HG03469 (cell line): ENCODE measurements around the gene GSTO1.
"Not testable (repeated sequence)": the region's sequence is repeated elsewhere in the genome, so short reads cannot be mapped to it uniquely, and the experiment has no call there.

ENCODE experiments used
- ATAC-seq: cut with Tn5 transposase; IDR thresholded peaks from one replicate; pipeline ENCODE4 v1.9.1; 2021; ENCODE audit warnings: mild to moderate bottlenecking, moderate library complexity, moderate number of reproducible peaks; ENCODE audit not compliant: unreplicated experiment

Gene GSTO1

DNA sequence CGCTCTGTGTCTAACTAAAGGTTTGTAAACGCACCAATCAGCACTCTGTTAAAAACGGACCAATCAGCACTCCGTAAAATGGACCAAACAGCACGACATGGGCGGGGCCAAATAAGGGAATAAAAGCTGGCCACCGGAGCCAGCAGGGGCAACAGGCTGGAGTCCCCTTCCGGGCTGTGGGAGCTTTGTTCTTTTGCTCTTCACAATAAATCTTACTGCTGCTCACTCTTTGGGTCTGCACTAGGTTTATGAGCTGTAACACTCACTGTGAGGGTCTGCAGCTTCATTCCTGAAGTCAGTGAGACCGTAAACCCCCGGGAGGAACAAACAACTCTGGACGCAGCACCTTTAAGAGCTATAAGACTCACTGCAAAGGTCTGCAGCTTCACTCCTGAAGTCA is 5.8 kb upstream of the GSTO1 start:
- ATAC-seq: not testable (repeated sequence)

DNA sequence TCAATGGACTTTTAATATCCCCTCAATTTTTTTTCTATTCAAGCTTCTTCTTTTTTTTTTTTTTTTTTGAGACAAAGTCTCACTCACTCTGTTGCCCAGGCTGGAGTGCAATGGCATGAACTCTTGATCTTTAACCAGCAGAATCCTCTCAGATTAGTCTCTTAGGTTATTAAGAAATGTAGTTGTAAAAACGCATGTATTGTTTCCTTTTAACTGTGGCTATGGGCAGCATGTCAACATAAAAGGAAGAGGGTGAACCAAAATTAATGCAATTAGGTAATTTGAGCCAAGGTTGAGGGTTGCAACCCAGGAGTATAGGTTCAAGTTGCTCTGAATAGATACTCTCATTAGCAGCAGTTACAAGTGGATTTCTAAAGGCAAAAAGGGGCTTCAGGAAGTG is 4.3 kb upstream of the GSTO1 start:
- no peak for ATAC-seq

DNA sequence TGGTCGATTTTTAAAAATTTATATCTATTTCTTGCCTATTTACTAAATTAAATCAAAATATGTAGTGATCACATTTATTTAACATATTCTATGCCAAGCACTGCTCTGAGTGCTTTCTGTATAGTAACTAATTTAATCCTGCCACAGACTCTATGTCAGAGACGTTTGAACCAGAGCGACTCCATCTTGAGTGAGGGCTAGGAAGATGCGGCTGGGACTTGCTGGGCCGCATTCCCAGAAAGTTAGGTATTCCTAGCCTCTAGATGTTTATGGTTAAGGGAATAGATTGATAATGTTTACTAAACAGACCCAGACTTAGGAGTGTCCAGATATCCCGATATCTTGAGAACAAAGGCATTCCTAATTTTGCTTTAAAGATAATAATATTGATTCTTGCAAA is 3.2 kb upstream of the GSTO1 start:
- ATAC-seq: no peak

DNA sequence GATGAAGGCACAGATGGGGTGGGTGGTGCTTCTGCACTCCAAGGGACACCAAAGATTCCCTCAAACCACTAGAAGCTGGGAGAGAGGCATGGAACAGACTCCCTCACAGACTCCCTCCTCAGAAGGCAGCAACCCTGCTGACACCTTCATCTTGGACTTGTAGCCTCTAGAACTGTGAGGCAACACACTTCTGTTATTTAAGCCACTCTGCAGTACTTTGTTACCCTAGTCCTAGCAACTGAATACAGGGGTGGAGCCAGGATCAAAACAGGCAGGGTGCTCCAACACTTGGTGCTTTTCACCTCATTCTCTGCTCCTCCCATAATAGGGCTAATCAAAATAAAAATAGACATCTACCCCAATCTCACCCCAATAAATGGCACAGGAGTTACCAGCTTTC is 2.3 kb upstream of the GSTO1 start:
- ATAC-seq: no peak

DNA sequence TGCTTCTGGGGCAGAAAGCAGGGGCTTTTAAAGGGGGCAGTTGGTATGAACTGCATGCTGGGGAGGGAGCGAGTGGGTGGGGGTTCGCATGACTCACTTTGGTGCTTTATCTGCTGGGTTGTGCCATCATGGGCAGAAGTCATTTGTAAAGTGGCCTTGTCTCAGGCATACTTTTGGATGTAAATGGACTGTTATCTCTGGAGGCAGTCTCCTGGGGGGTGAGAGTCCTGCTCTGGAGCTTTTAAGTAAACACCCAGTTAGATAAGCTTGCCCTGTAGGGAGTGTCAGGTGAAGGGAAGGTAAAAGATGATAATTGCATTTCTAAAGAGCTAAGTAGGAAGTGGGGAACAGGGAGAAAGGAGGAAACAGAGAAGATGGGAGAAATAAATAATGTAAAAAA is 1.6 kb upstream of the GSTO1 start:
- ATAC-seq: no peak

DNA sequence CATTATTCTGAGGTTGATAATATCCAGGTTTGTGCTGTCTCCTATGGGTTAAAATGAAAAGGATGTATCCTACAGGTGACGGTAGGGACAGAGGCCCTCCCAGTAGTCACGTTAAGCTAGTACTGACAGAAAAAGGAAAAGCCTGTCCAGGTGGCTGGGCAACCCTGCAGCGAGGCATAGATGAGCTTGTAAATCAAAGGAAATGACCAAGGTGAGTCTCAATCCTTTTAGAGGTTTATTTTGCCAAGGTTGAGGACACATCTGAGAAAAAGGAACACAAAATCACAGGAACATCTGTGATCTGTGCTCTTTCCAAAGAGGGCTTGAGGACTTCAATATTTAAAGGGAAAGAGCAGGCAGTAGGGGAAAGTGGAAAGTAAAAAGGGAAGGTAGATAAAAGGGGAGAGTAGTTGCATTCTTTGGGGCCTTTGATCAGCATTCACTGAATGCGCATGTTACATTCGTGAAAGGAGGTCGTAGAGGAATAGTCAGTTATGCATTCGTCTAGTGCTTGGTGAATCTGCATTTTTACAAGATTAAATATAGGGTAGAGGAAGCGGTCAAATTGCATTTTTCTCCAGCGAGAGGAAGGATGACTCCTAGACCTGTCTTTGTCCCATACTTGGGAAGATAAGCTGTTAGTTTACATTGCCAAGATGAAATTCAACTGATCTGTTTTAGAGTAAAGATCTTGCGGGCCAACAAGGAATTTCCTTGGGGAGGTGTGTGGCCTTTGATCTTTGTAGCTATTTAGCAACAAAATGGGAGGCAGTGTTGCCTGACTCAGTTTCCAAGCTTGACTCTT is 884 bp upstream of the GSTO1 start:
- no peak for ATAC-seq

DNA sequence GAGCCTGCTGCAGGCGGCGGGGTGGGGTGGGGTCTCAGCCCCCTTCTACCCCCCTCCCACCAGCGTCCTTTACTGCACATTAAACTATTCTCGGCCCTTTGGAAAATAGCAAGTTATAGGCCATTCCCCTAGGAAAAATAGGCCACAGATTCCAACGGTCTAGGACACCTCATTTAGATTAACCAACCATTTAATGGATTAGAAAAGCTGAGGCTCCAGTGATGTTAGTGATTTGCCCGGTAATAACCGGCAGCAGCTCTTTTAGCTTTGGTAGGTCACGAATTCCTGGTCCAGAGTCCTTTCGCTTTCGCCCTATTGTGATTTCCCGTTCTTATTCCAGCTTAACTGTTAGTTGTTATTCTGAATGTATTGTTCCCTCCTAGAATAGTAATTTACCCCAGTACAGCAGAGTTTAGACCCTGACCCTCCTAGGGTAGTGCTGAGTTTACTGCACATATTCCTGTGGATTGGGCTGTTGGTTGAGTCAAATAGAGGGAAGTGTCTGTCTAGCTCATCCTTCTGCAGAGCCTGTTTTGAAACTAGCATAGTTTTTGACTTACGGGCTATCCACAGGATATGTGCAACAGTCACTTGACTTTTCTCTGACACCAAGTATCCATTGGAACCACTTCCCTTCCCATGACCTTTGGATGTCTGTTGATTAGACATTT is 754 bp downstream of the GSTO1 start:
- no peak for ATAC-seq

DNA sequence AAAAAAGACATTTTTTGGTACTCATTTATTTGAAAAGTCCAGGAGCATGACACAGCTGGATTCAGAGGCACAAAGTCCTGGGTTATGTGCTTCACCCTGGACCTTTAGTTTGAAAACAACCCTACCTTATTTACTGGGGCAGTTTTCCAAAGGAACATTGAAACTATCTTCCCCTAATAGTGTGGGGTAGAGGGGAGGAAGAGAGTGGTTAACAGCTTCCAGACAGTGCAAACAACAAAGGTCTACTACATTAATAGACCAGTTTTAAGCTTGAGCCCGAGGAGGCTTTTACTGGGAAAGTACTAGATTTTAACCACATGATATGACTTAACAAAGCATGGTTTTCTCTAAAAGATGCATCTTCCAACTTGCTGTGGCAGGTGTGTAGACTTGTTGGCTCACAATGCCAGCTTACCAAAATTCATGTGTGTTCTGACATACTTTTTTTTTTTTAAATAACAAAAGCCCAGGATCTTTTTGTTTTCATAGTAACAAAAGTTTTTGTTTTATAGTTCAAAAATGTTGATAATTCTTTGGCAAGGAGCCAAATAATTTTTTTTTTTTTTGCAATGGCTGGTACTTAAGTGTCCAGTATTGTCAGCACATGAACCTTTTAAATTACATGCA is 1.8 kb downstream of the GSTO1 start:
- no peak for ATAC-seq

DNA sequence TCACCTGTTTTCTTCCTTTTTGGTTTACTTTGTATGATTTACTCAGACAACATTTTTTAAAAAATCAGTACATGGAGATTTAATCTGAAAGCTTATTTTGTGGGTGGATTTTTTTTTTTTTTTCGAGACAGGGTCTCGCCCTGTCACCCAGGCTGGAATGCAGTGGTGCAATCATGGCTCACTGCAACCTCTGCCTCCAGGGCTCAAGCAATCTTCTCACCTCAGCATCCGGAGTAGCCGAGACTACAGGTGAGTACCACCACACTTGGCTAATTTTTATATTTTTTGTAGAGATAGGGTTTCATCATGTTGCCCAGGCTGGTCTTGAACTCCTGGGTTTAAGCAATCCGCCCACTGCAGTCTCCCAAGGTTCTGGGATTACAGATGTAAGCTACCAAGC is 2.5 kb downstream of the GSTO1 start:
- ATAC-seq: no peak

DNA sequence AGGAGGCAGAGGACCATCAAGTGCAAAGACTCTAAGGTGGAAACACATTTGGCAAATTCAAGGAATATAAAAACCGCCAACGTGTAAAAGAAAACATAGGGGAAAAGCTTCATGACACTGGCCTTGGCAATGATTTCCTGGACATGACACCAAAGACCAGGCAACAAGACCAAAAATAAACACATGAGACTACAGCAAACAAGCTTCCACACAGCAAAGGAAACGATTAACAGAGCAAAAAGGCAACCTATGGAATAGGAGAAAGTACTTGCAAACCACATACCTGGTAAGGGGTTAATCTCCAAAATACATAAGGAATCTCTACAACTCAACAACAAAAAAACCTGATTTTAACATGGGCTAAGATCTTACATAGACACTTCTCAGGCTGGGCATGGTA is 3.5 kb downstream of the GSTO1 start:
- no peak for ATAC-seq

DNA sequence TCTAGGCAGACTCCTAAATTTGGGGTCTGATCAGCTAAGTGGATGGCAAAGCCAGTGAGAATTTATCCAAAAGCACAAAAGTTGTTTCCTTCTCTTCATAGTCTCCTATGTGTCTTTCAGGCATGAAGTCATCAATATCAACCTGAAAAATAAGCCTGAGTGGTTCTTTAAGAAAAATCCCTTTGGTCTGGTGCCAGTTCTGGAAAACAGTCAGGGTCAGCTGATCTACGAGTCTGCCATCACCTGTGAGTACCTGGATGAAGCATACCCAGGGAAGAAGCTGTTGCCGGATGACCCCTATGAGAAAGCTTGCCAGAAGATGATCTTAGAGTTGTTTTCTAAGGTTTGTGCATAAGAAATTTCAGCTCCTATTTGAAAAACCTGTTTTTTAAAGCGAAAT is 4.8 kb downstream of the GSTO1 start:
- no peak for ATAC-seq

DNA sequence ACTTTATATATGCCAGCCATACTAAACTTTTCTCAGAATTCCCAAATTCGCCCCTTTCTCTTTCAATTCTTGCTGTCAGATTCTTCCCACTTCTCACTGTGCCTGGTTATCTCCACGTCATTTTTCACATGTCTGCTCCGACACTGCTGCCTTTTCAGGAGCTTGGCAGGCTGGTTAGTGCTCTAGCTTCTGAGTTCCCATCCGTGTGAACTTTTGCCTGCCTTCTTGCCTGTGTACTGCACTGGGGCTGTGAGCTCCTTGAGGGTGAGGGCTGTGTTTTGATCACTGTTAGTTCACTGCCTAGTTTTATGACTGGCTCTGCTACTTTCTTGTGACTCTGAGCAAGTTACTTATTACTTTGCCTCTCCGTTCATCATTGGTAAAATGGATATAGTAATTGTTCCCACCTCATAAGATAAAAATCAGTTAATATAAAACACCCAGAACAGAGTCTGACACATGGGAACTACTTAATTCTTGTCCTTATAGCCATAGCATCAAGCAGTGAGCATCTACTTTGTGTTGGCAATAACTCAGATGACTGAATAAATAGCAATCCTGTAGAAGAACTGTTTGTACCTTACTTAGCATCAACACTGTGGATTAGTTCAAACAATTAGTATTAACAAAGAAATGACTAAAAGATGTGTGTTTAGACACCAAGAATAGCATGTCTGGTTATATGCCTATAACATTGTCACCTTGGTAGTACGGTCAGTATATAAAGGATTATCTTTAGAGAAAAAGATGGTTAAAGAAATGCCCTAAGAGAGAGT is 5.5 kb downstream of the GSTO1 start:
- ATAC-seq: no peak

DNA sequence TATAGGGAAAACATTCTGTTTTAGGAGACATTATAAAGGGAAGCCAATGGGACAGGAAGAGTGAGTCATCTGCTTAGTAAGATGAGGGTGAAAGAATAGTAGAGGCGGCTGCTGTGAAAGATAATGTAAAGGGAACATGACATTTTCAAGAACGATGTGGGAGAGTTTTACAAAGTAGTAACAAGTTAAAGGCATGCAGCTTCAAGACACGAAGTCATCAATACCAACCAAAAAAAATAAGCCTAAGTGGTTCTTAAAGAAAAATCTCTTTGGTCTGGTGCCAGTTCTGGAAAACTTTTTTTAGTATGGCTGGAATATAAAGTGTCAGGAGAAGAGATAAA is 6.1 kb downstream of the GSTO1 start:
- no peak for ATAC-seq

DNA sequence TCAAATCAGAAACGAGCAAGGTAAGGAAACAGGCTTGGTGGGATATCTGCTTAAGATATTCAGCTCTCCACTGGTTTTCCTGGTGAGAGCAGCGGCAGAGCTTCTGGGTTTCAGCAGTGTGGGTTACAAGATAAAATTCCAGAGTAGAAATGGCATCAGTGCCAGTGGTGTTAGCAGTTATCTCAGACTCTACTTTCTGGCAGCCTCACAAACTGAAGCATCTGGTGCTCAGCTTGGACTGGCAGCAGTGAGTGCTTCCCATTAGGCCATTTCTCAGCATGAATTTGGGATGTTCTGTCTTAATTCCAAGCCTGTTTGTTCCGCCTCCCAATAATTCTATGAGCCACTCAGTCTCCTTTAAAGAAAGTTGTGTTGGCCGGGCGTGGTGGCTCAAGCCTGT is 7.4 kb downstream of the GSTO1 start:
- ATAC-seq: no peak

DNA sequence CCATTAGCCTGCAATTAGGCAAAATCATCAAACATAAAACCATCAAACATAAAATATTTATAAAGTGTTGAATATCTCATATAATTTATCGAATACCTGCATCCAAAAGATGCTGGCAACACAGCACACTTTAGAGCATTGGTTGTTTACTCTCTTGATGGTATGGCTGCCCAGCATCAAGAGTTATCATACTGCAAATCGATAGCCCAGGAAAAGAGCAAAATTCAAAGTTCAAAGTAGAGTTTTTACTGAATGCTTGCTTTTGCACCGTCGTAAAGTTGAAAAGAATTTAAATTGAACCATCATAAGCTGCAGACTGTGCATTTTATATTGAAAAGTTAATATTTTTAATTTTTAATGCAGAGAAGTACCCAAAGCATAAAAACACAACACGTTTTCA is 10.1 kb downstream of the GSTO1 start:
- no peak for ATAC-seq

DNA sequence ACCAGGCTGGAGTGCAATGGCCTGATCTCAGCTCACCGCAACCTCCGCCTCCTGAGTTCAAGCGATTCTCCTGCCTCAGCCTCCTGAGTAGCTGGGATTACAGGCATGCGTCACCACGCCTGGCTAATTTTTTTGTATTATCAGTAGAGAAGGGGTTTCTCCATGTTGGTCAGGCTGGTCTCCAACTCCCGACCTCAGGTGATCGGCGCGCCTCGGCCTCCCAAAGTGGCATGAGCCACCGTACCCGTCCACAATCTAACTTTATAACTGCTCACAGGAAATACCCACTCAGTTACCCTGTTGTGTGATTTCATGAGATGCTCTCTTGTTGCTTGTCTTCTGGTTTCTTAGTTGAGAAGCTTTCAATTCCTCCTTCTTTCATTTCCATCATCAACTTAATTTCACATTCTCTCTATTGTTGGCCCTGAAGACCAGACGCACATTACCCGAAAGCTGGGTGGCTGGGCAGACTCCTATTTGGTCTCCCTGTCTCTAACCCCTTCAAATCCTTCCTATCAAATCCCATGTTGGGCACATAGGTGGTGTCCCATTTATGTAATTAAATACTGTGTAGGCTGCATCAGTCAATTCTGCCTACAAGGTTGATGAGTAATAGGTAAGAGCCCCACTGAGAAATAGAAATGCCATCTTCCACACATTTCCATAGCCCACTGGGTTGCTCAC is 13.2 kb downstream of the GSTO1 start:
- no peak for ATAC-seq

DNA sequence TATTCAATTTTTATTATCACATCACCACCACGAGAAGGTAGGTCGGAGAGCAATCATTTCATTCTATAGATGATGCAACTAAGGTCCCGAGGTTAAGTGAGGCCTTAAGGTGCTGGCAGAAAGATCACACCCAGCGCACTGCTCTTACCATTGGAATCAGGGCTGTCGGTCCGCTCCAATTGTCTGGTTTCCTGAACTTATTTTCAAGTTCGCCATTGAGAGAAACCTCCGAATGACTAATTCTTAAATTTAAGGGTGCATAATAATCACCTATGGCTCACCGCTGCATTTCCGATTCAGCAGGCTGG is 13.7 kb downstream of the GSTO1 start:
- ATAC-seq: no peak

DNA sequence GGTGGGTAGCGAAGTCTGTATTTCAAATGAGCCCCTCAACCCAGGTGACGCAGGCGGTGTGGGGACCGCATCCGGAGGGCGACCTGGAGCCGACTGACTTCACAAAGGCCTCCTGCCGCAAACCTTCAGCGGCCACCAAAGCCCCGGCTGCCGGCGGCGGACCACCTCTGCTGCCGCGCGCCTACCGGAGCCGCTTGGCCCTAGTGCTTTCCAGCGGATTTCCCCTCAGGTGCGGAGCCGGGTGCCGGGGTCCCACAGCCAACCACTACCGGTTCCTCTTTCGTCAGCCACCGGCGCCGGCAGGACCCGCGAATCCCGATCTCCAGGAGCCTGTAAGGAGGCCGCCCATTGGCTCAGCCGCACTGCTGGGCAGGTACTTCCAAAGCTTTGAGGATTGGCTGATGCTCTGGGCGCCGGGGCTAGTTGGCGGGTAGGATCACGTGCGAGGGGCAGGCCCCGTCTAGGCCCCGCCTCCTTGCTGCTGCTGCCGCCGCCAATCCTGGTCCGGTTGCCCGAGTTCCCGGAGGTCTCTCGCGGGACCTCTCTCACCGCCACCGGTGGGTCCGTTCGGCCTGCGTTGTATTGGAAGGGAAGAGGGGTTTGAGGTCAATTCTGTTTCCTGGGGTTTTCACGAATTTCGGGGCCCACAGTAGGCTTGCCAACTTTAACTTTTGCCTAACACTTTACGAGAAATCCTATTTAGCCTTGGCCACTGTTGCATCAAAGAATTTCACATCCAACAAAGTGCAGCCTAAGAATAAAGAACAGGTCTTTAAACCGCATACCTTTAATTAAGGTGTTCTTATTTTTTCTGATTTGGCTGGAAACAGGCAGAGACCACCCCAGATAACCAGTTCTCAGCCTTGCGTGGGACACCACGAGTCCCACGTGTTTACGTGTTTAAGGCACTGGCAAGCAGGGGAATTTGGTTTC is 14.3 kb downstream of the GSTO1 start, which contains the start of gene GSTO2:
GSTO2 (plus strand) TSS at position 472 of the 933 bp plus-strand sequence. CDS start 5,732 bp downstream, outside the sequence.
- peak; percentile 99 for ATAC-seq

DNA sequence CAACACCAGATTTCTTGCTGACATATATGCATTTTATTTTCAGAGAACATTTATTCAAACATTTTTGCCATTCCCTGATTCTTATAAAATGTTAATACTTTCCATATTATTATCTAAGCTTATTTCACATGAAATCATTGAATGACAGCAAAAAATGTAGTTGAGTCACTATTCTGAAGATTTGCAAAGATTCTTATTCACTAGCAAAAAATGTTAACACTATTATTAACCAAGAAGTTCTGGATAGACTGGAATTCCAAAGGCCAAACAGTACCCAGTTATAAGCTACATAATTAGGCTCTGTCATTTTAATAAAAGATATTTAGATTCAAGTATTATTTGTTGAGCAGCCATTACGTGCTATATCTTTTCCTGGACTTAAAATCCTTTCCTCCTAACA is 18.6 kb downstream of the GSTO1 start:
- no peak for ATAC-seq
